Measurements from ENCODE around the gene NDOR1.
A peak's percentile ranks its signal among the peaks of the same experiment; 100 is the strongest.

NDOR1 gene

GRCh38 chr9:137221506-137222111, 16.1 kb downstream of the NDOR1 start:
- DNase-seq = peak; percentile 78

GRCh38 chr9:137222190-137223077, 16.9 kb downstream of the NDOR1 start, which contains the start of gene RNF208:
Gene RNF208 (minus strand): TSS chr9:137222240. CDS start chr9:137221212, 1,028 bp downstream.
- DNase-seq = peak; percentile 76

GRCh38 chr9:137223078-137223970, 17.8 kb downstream of the NDOR1 start:
- peak; percentile 99 for DNase-seq

GRCh38 chr9:137224830-137225694, 19.6 kb downstream of the NDOR1 start, which contains the start of gene CYSRT1:
Gene CYSRT1 (plus strand): TSS chr9:137225174. CDS start chr9:137225622, 448 bp downstream.
- DNase-seq = no peak

GRCh38 chr9:137225699-137226331, 20.3 kb downstream of the NDOR1 start:
- DNase-seq = no peak

GRCh38 chr9:137226338-137227053, 21.0 kb downstream of the NDOR1 start:
- peak; percentile 73 for DNase-seq

- peak; percentile 93 for DNase-seq
These were observed 21.8 kb downstream of the NDOR1 start, which contains the start of gene RNF224 for GRCh38 chr9:137227054-137227852. Gene RNF224 (plus strand): TSS chr9:137227502. CDS start chr9:137228336, 834 bp downstream.

GRCh38 chr9:137227853-137228505, 22.5 kb downstream of the NDOR1 start:
- DNase-seq = no peak

GRCh38 chr9:137228506-137228967, 23.0 kb downstream of the NDOR1 start:
- peak; percentile 48 for DNase-seq

- no peak for DNase-seq
These were observed 23.7 kb downstream of the NDOR1 start for GRCh38 chr9:137228968-137229896.

- no peak for DNase-seq
These were observed 24.6 kb downstream of the NDOR1 start for GRCh38 chr9:137229903-137230704.

GRCh38 chr9:137230705-137231371, 25.3 kb downstream of the NDOR1 start, which contains the start of gene SLC34A3:
Gene SLC34A3 (plus strand): TSS chr9:137230901. CDS start chr9:137231703, 802 bp downstream.
- DNase-seq = no peak

- DNase-seq = no peak
These were observed 26.0 kb downstream of the NDOR1 start for GRCh38 chr9:137231372-137232039.

GRCh38 chr9:137232101-137232500, 26.6 kb downstream of the NDOR1 start:
- no peak for DNase-seq

GRCh38 chr9:137232510-137232909, 27.0 kb downstream of the NDOR1 start:
- DNase-seq = no peak
